Glutamatergic neuron (in vitro differentiated cells): ENCODE results near the gene CELF4. TPM values are rescaled to one million over a fixed set of nuclear protein-coding genes. Genes with fewer than 3 reads are reported as not detected.

Source experiments
- DNase-seq: peaks from one replicate; pipeline ENCODE4 v3.0.0; 2022
- H3K27ac Mint-ChIP-seq: one replicate; pipeline ENCODE4 v1.8.0; 2020; ENCODE audit warnings: mild to moderate bottlenecking, mixed read lengths, inconsistent platforms; ENCODE audit not compliant: unreplicated experiment
- H3K27me3 Mint-ChIP-seq: one replicate; pipeline ENCODE4 v1.8.0; 2020; ENCODE audit warnings: mild to moderate bottlenecking, moderate library complexity, mixed read lengths, inconsistent platforms; ENCODE audit not compliant: unreplicated experiment
- H3K36me3 Mint-ChIP-seq: one replicate; pipeline ENCODE4 v1.8.0; 2020; ENCODE audit warnings: mild to moderate bottlenecking, mixed read lengths, inconsistent platforms; ENCODE audit not compliant: unreplicated experiment
- H3K4me1 Mint-ChIP-seq: one replicate; pipeline ENCODE4 v1.8.0; 2020; ENCODE audit warnings: mild to moderate bottlenecking, low read depth, mixed read lengths, inconsistent platforms; ENCODE audit not compliant: unreplicated experiment
- H3K4me3 Mint-ChIP-seq: one replicate; pipeline ENCODE4 v1.8.0; 2020; ENCODE audit warnings: mild to moderate bottlenecking, mixed read lengths, inconsistent platforms; ENCODE audit not compliant: unreplicated experiment
- H3K9me3 Mint-ChIP-seq: one replicate; pipeline ENCODE4 v1.8.0; 2020; ENCODE audit warnings: mild to moderate bottlenecking, moderate library complexity, mixed read lengths, inconsistent platforms; ENCODE audit not compliant: unreplicated experiment
- CTCF ChIP-seq: fragments of 200-600 bp; sonication (generic); IDR thresholded peaks from one replicate; pipeline ENCODE4 v1.5.0; 2021; ENCODE audit not compliant: partially characterized antibody, unreplicated experiment
- total RNA-seq: library from RNA; stranded (reverse); fragmentation: NEBNext Ultra II Directional; extraction: Animal tissue kit (Norgen Biotek cat#: 25700); gene quantifications from one replicate; pipeline ENCODE4 v1.2.1, GENCODE V29; 2021; ENCODE audit not compliant: unreplicated experiment

Gene CELF4
- total RNA-seq, 1 donor from 2014 or later, result 38.4 TPM

- DNase-seq, result no peak
- Mint-ChIP-seq H3K36me3 (no peaks in the 10 kb centered on the region), H3K4me3 (no peak overlapping the region), H3K9me3 (peaks cover 2% of the 10 kb centered on the region), H3K4me1 (peaks cover 22% of the 10 kb centered on the region), H3K27me3 (peaks cover 5% of the 10 kb centered on the region), H3K27ac (no peak overlapping the region)
- TF ChIP-seq CTCF, result no peak
These were observed 14.3 kb downstream of the CELF4 start for GRCh38 chr18:37551249-37551648.

- no peak for DNase-seq
- peaks cover 2% of the 10 kb centered on the region for H3K27me3 Mint-ChIP-seq
- H3K4me3 Mint-ChIP-seq, result no peak overlapping the region
- no peak for TF ChIP-seq CTCF
- H3K27ac Mint-ChIP-seq, result no peak overlapping the region
- peaks cover 5% of the 10 kb centered on the region for H3K9me3 Mint-ChIP-seq
- H3K36me3 Mint-ChIP-seq, result peaks cover 4% of the 10 kb centered on the region
- peaks cover 29% of the 10 kb centered on the region for H3K4me1 Mint-ChIP-seq
These were observed 15.3 kb downstream of the CELF4 start for GRCh38 chr18:37550118-37550875.

- TF ChIP-seq CTCF, result no peak
- no peak for DNase-seq
- peaks cover 11% of the 10 kb centered on the region for H3K9me3 Mint-ChIP-seq
- H3K36me3 Mint-ChIP-seq, result peaks cover 4% of the 10 kb centered on the region
- H3K4me1 Mint-ChIP-seq, result peaks cover 40% of the 10 kb centered on the region
- H3K4me3 Mint-ChIP-seq, result no peak overlapping the region
- H3K27ac Mint-ChIP-seq, result no peak overlapping the region
- H3K27me3 Mint-ChIP-seq, result peaks cover 5% of the 10 kb centered on the region
These were observed 16.8 kb downstream of the CELF4 start for GRCh38 chr18:37548679-37549289.

GRCh38 chr18:37547196-37547827 lies 18.3 kb downstream of the CELF4 start:
- H3K27me3 Mint-ChIP-seq, result peaks cover 7% of the 10 kb centered on the region
- peaks cover 4% of the 10 kb centered on the region for H3K36me3 Mint-ChIP-seq
- DNase-seq, result no peak
- no peak overlapping the region for H3K27ac Mint-ChIP-seq
- peaks cover 39% of the 10 kb centered on the region for H3K4me1 Mint-ChIP-seq
- TF ChIP-seq CTCF, result no peak
- no peak overlapping the region for H3K4me3 Mint-ChIP-seq
- peaks cover 16% of the 10 kb centered on the region for H3K9me3 Mint-ChIP-seq

- H3K36me3 Mint-ChIP-seq, result peaks cover 4% of the 10 kb centered on the region
These were observed 18.9 kb downstream of the CELF4 start for GRCh38 chr18:37546651-37547050.

More at GRCh38 chr18:37546651-37547050, 18.9 kb downstream of the CELF4 start:
- Mint-ChIP-seq H3K4me1 (peaks cover 34% of the 10 kb centered on the region), H3K4me3 (peak overlapping the region; percentile 43), H3K27me3 (peaks cover 7% of the 10 kb centered on the region), H3K27ac (peak overlapping the region; percentile 43), H3K9me3 (peaks cover 16% of the 10 kb centered on the region)
- DNase-seq, result no peak
- TF ChIP-seq CTCF, result no peak
